Measurements from ENCODE around the gene KANSL1L. TPM values are rescaled to one million over a fixed set of nuclear protein-coding genes. Genes with fewer than 3 reads are reported as not detected.

Gene KANSL1L
- total RNA-seq, 4 donors from 2014 or later, result 18.0 to 48.7 (median 25.6) TPM

GRCh38 chr2:209973328-209973727 lies 197.9 kb downstream of the KANSL1L start:
- Histone ChIP-seq H3K4me3 (no peak overlapping the region), H3K27ac (no peak overlapping the region), H3K27me3 (no peaks in the 10 kb centered on the region), H3K9me3 (no peaks in the 10 kb centered on the region), H3K4me1 (no peaks in the 10 kb centered on the region), H3K36me3 (no peaks in the 10 kb centered on the region)
- DNase-seq (ENCODE audit: low spot score in 2 of 2), result no peak
- WGBS, result 5% methylated on average over 1 of the region's 1 CpG
- TF ChIP-seq POLR2A (IDR thresholded peaks at IDR 0.05) (no peak), EP300 (IDR thresholded peaks at IDR 0.05) (no peak), POLR2AphosphoS5 (IDR thresholded peaks at IDR 0.05) (no peak), CTCF (IDR thresholded peaks at IDR 0.05) (no peak)

Other genes starting within 250 kb of the KANSL1L start
- gene RPE, start 168.8 kb downstream of the KANSL1L start, total RNA-seq, result 10 to 100 TPM; 33.6 to 74.0 (median 46.6) TPM
- gene ACADL, start 54.0 kb upstream of the KANSL1L start, total RNA-seq, result 1 to 10 TPM; 1.5 to 9.8 (median 6.4) TPM
- gene MYL1, start 143.8 kb upstream of the KANSL1L start, total RNA-seq, result not detected

Data from suprapubic skin (tissue), 4 donors.